ENCODE results near the gene PPP1R1A.

Gene PPP1R1A

DNA sequence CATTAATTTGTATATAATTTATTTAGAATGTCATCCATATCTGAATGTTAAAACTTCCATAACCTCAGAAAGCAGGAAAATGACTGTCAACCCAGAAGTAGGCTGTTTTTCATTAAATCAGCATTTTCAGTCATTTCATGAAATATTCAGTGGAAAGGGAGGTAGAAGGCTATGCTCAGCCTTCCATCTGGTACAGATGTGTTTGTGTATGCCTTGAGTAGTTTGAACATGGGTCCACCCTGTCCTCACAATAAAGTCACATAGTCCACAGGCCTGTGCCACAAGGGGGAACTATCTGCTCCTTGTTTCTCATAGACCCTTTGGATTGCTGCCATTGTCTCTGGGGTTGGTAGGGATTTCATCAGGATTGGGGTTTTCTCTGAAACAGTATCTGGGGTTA is 37.1 kb upstream of the PPP1R1A start:
- TF ChIP-seq, protein P1, sequence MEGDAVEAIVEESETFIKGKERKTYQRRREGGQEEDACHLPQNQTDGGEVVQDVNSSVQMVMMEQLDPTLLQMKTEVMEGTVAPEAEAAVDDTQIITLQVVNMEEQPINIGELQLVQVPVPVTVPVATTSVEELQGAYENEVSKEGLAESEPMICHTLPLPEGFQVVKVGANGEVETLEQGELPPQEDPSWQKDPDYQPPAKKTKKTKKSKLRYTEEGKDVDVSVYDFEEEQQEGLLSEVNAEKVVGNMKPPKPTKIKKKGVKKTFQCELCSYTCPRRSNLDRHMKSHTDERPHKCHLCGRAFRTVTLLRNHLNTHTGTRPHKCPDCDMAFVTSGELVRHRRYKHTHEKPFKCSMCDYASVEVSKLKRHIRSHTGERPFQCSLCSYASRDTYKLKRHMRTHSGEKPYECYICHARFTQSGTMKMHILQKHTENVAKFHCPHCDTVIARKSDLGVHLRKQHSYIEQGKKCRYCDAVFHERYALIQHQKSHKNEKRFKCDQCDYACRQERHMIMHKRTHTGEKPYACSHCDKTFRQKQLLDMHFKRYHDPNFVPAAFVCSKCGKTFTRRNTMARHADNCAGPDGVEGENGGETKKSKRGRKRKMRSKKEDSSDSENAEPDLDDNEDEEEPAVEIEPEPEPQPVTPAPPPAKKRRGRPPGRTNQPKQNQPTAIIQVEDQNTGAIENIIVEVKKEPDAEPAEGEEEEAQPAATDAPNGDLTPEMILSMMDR (conservative IDR thresholded peaks at IDR 0.05; ENCODE audit: low read length) = no peak
- no peak for TF ChIP-seq EZH2phosphoT487 (IDR thresholded peaks at IDR 0.05; ENCODE audit: borderline replicate concordance)
- Histone ChIP-seq H2AFZ (ENCODE audit: low read length) (no peak overlapping the region), H3K79me2 (ENCODE audit: insufficient read depth, low read length) (no peaks in the 10 kb centered on the region), H3K4me1 (ENCODE audit: insufficient read depth, low read length, poor library complexity, severe bottlenecking) (no peaks in the 10 kb centered on the region), H3K4me2 (ENCODE audit: low read depth, low read length, poor library complexity, severe bottlenecking) (no peak overlapping the region), H3K9me2 (replicated peaks; ENCODE audit: low read depth, low read length) (no peaks in the 10 kb centered on the region), H3F3A (ENCODE audit: low read depth) (no peaks in the 10 kb centered on the region), H3K9me3 (ENCODE audit: insufficient read depth, low read depth, low read length) (peaks cover 6% of the 10 kb centered on the region; the same call in 1 of the 2 replicates), H3K4me3 (ENCODE audit: low read length, poor library complexity, severe bottlenecking) (no peak overlapping the region), H4K20me1 (ENCODE audit: insufficient read depth, low read length, poor library complexity, severe bottlenecking) (no peaks in the 10 kb centered on the region), H3K9ac (ENCODE audit: low read depth, low read length, poor library complexity, severe bottlenecking) (no peak overlapping the region), H3K36me3 (ENCODE audit: insufficient read depth, low read length) (no peaks in the 10 kb centered on the region), H3K27me3 (ENCODE audit: insufficient read depth, low read length, poor library complexity, severe bottlenecking) (peaks cover 5% of the 10 kb centered on the region)

DNA sequence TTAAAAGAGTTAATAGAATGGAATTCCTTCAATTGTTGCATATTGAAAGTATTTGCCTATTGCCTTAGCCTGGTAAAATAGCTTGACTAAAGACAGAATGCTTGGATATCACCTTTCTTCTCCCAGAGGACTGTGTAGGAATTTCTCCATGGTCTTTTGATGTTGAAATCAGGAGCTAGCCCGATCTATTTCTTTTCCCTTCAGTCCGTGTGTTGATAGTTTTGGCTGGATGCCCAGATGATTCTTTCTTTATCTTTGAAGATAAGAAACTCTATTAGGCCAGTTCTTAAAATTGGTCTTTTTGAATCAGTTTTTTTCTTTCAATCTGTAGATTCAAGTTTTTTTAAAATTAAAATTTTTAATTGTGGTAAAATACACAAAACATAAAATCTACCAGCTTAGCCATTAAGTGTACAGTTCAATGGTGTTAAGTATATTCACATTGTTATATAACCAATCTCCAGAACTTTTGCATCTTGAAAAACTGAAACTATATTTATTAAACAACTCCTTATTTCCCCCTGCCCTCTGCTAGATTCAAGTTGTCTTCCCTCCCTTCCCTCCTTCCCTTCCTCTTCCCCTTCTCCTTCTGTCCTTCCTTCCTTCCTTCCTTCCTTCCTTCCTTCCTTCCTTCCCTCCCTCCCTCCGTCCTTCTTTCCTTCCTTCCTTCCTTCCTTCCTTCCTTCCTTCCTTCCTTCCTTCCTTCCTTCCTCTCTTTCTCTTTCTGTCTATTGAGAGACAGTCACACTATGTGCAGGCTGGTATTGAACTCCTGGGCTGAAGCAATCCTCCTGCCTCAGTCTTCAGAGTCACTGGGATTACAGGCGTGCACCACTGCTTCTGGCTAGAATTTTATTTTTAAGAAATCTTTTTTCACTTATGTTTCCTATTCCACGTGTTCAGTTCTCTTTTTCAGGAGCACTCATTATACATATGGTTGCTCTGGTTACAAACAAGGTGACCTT is 36.1 kb upstream of the PPP1R1A start:
- H3K79me2 ChIP-seq (ENCODE audit: insufficient read depth, low read length) = no peaks in the 10 kb centered on the region
- no peaks in the 10 kb centered on the region for H3K9me2 ChIP-seq (replicated peaks; ENCODE audit: low read depth, low read length)
- H3K4me2 ChIP-seq (ENCODE audit: low read depth, low read length, poor library complexity, severe bottlenecking) = no peak overlapping the region
- H3K4me3 ChIP-seq (ENCODE audit: low read length, poor library complexity, severe bottlenecking) = no peak overlapping the region
- H3K9me3 ChIP-seq (ENCODE audit: insufficient read depth, low read depth, low read length) = peaks cover 6% of the 10 kb centered on the region; the same call in 1 of the 2 replicates
- no peak overlapping the region for H2AFZ ChIP-seq (ENCODE audit: low read length)
- no peak overlapping the region for H3K9ac ChIP-seq (ENCODE audit: low read depth, low read length, poor library complexity, severe bottlenecking)
- H3K4me1 ChIP-seq (ENCODE audit: insufficient read depth, low read length, poor library complexity, severe bottlenecking) = no peaks in the 10 kb centered on the region
- H4K20me1 ChIP-seq (ENCODE audit: insufficient read depth, low read length, poor library complexity, severe bottlenecking) = no peaks in the 10 kb centered on the region
- H3F3A ChIP-seq (ENCODE audit: low read depth) = no peaks in the 10 kb centered on the region
- H3K36me3 ChIP-seq (ENCODE audit: insufficient read depth, low read length) = no peaks in the 10 kb centered on the region
- TF ChIP-seq EZH2phosphoT487 (IDR thresholded peaks at IDR 0.05; ENCODE audit: borderline replicate concordance) = no peak
- peaks cover 5% of the 10 kb centered on the region for H3K27me3 ChIP-seq (ENCODE audit: insufficient read depth, low read length, poor library complexity, severe bottlenecking)

DNA sequence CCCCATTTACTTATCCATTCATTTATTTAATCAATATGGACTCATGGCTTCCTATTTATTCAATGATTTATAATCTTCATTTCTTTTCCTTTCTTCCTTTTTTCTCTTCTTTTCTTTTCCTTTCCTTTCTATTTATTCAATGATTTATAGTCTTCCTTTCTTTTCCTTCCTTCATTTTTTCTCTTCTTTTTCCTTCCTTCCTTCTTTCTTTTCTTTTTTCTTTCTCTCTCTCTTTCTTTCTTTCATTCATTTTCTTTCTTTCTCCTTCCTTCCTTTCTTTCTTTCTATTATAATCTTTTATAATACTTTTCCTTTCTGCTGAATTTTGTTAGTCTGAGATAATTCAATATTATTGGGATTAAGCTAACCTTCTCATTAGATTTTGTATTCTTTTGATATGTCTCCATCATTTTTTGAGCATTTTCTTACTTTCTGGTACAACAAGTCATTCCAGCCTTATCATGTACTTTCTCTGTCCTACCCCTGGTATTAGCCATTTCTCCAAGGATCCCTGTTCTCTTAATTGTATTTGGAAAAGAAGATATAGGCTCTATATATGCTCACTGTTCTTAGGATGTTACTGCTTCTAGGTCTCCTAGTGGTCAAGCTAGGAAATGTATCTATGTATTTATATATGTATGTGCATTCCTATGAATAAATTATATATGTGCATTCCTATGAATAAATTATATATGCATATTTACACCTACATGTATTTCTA is 34.2 kb upstream of the PPP1R1A start:
- no peaks in the 10 kb centered on the region for H3K9me2 ChIP-seq (replicated peaks; ENCODE audit: low read depth, low read length)
- H4K20me1 ChIP-seq (ENCODE audit: insufficient read depth, low read length, poor library complexity, severe bottlenecking) = no peaks in the 10 kb centered on the region
- H3K4me2 ChIP-seq (ENCODE audit: low read depth, low read length, poor library complexity, severe bottlenecking) = no peak overlapping the region
- no peaks in the 10 kb centered on the region for H3K4me1 ChIP-seq (ENCODE audit: insufficient read depth, low read length, poor library complexity, severe bottlenecking)
- peaks cover 2% of the 10 kb centered on the region for H3K27me3 ChIP-seq (ENCODE audit: insufficient read depth, low read length, poor library complexity, severe bottlenecking)
- TF ChIP-seq EZH2phosphoT487 (IDR thresholded peaks at IDR 0.05; ENCODE audit: borderline replicate concordance) = no peak
- TF ChIP-seq, protein P1 (conservative IDR thresholded peaks at IDR 0.05; ENCODE audit: low read length) = peak; percentile 63
- no peaks in the 10 kb centered on the region for H3F3A ChIP-seq (ENCODE audit: low read depth)
- H3K9ac ChIP-seq (ENCODE audit: low read depth, low read length, poor library complexity, severe bottlenecking) = no peak overlapping the region
- H3K79me2 ChIP-seq (ENCODE audit: insufficient read depth, low read length) = no peaks in the 10 kb centered on the region
- H3K4me3 ChIP-seq (ENCODE audit: low read length, poor library complexity, severe bottlenecking) = no peak overlapping the region
- H2AFZ ChIP-seq (ENCODE audit: low read length) = no peak overlapping the region
- no peaks in the 10 kb centered on the region for H3K36me3 ChIP-seq (ENCODE audit: insufficient read depth, low read length)
- peaks cover 3% of the 10 kb centered on the region; the same call in 1 of the 2 replicates for H3K9me3 ChIP-seq (ENCODE audit: insufficient read depth, low read depth, low read length)
